ENCODE measurements around the gene LSP1.

DNA sequence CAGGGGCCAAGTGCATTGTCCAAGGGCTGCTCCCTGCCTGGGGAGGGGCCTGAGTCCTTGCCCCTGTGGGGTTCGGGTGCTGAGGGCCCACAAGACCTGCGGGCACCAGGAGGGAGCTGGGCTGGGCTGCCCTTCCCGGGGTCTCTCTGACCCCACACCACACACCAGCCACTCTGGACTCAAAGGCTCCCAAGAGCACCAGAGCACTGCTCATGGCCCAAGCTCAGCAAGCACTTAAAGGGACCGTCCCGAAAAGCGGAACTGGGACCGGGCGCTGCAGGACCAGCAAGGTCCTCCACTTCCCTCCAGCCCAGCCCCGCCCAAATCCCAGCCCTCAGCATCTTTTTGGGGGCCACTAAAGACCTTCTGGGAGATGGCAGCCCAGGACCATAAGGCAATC lies 5.3 kb downstream of the LSP1 start:
- TF ChIP-seq POLR2A (IDR thresholded peaks at IDR 0.05; ENCODE audit: low read length) (no peak), GATA1 (IDR thresholded peaks at IDR 0.05; ENCODE audit: low read depth, low read length) (no peak)
